ENCODE data around the gene HOTAIR.

GRCh38 chr12:53987787-53988230 is 13.1 kb upstream of the HOTAIR start:
- TF ChIP-seq POLR2A (IDR thresholded peaks at IDR 0.05; ENCODE audit: low read length) = no peak
- no peak for TF ChIP-seq GATA1 (IDR thresholded peaks at IDR 0.05; ENCODE audit: low read depth, low read length)
